ENCODE data around the gene ALS2.
"Not testable (repeated sequence)": the region's sequence is repeated elsewhere in the genome, so short reads cannot be mapped to it uniquely, and the experiment has no call there.

ALS2 gene

GRCh38 chr2:201674794-201675193, 105.9 kb downstream of the ALS2 start:
- no peak for DNase-seq (ENCODE audit: low read depth)

DNA sequence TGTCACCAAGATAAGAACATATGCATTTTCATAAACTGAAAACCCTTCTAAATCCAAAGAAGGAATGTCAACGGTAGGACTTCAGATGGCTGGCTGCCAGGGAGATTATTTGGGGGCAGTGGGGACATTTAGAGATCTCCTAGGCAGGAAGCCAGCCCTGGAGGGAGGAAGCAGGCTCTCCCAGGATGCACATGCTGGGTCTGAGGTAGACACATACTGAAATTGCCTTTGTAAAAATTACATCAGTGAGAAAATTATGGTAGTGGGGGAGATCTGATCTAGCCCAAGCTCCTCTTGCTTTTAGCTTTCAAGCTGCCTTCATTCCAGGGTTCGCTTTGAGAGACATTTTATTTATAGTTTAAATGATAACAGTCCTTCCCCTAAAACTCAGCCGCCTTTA, 106.4 kb downstream of the ALS2 start:
- no peak for DNase-seq (ENCODE audit: low read depth)

- DNase-seq (ENCODE audit: low read depth) = no peak
Measured at GRCh38 chr2:201673546-201673945, 107.2 kb downstream of the ALS2 start.

- DNase-seq (ENCODE audit: low read depth) = not testable (repeated sequence)
Measured at GRCh38 chr2:201671205-201671604, 109.5 kb downstream of the ALS2 start.

GRCh38 chr2:201669865-201670264, 110.9 kb downstream of the ALS2 start:
- no peak for DNase-seq (ENCODE audit: low read depth)

- DNase-seq (ENCODE audit: low read depth) = no peak
Measured at GRCh38 chr2:201668402-201668910, 112.3 kb downstream of the ALS2 start.

- DNase-seq (ENCODE audit: low read depth) = no peak
Measured at GRCh38 chr2:201664334-201664733, 116.4 kb downstream of the ALS2 start.

GRCh38 chr2:201661366-201661765, 119.4 kb downstream of the ALS2 start:
- DNase-seq (ENCODE audit: low read depth) = no peak

DNA sequence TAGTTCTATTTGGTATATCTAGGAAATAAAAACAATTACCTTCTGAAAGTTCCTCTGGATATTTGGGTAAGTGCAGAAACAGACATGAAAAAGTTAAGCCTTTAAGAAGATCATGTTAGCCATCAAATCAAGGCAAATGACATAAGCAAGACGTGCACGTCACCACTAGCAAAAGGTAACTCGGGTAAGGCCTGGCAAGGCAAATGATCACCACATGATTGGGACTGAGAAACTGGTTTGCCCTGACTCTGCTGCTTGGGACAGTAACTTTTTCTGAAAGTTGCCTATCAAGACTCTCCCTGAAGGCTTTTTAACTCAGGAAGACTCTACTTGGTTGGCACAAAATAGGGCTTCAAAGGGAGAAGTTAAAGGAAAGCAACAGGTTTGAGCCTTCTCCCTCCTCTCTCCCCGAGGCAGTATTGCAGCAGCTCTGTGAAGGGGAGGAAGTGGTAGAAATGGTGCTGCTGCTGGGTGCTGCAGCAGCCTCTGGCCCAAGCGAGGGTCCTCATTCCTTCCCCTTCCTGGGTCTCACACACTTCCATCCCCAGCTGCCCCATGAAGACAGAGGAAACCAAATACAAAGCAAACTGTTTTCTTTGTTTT, 120.3 kb downstream of the ALS2 start:
- DNase-seq (ENCODE audit: low read depth) = no peak

DNA sequence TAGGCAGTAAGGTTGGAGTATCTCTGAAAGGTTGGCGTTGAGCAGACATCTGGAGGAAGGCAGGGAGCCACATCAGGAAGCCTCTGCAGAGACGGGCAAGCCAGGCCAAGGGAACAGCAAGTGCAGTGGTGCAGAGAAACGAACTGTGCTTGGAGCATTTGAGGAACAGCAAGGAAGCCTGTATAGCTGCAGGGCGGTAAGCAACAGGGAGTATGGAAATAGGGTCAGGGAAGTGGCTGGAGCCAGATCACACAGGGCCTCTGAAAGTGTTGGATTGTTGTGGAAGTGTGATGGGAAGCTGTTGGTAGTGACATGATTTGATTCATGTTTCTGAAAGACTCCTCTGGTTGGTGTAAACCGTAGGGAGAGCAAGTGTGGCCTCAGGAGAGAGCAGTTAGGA, 124.0 kb downstream of the ALS2 start:
- no peak for DNase-seq (ENCODE audit: low read depth)

GRCh38 chr2:201656102-201656501, 124.6 kb downstream of the ALS2 start:
- DNase-seq (ENCODE audit: low read depth) = no peak

- no peak for DNase-seq (ENCODE audit: low read depth)
Measured at GRCh38 chr2:201654616-201655384, 125.9 kb downstream of the ALS2 start.

- no peak for DNase-seq (ENCODE audit: low read depth)
Measured at GRCh38 chr2:201653221-201653620, 127.5 kb downstream of the ALS2 start.

Measured in T-helper 22 cell (primary cell).